Common myeloid progenitor, CD34-positive (primary cell): ENCODE data around the gene GHRH.
A peak's percentile ranks its signal among the peaks of the same experiment; 100 is the strongest.

ENCODE experiments used
- CTCF ChIA-PET: fragments of 350-600 bp; sonication (Branson Sonifier 250); formaldehyde crosslinking; loops from one replicate; lab custom pipeline; 2021; ENCODE audit warnings: antibody characterized with exemption; lab: Charles Lee
- POLR2A ChIA-PET: fragments of 350-600 bp; sonication (Branson Sonifier 250); formaldehyde crosslinking; loops from one replicate; lab custom pipeline; 2021; ENCODE audit warnings: antibody characterized with exemption; lab: Charles Lee
- DNase-seq, 3 donors: peaks; one replicate each; pipeline versions ENCODE4 v3.0.0 to v3.0.0-alpha.2; 2013
- H3K27ac ChIP-seq, 2 experiments: 1 replicate in 1 of 2; 2 replicates in 1 of 2; pipeline ENCODE4 v1.7.0; 2013; ENCODE audit warnings: inconsistent platforms in 2 of 2, low read length in 2 of 2, mild to moderate bottlenecking in 2 of 2, low read depth in 1 of 2, moderate library complexity in 1 of 2; ENCODE audit not compliant: severe bottlenecking in 2 of 2, insufficient read depth in 1 of 2, poor library complexity in 1 of 2
- H3K27me3 ChIP-seq, 5 experiments: replicated peaks in 2 of 5; 1 replicate in 3 of 5; 2 replicates in 2 of 5; pipeline versions ENCODE4 v1.6.1 to v1.7.0; 2013; ENCODE audit warnings: low read length in 4 of 5, mild to moderate bottlenecking in 2 of 5, moderate library complexity in 2 of 5, inconsistent platforms in 1 of 5; ENCODE audit not compliant: insufficient read depth in 5 of 5, control insufficient read depth in 4 of 5
- H3K36me3 ChIP-seq, 4 experiments: 1 replicate in 2 of 4; 2 replicates in 2 of 4; pipeline versions ENCODE4 v1.6.1 to v1.7.0; 2013; ENCODE audit warnings: low read length in 3 of 4, control low read depth in 1 of 4, mild to moderate bottlenecking in 1 of 4; ENCODE audit not compliant: control insufficient read depth in 4 of 4, insufficient read depth in 4 of 4
- H3K4me1 ChIP-seq, 4 experiments: 1 replicate in 3 of 4; 2 replicates in 1 of 4; pipeline versions ENCODE4 v1.6.1 to v1.7.1; 2013; ENCODE audit warnings: low read length in 3 of 4, mild to moderate bottlenecking in 3 of 4, control low read depth in 1 of 4, inconsistent platforms in 1 of 4, moderate library complexity in 1 of 4; ENCODE audit not compliant: control insufficient read depth in 4 of 4, insufficient read depth in 4 of 4; ENCODE audit errors: control extremely low read depth in 1 of 4
- H3K4me3 ChIP-seq, 7 experiments: 1 replicate in 4 of 7; 2 replicates in 3 of 7; pipeline versions ENCODE4 v1.5.1 to v1.7.0; 2013; ENCODE audit warnings: mild to moderate bottlenecking in 7 of 7, low read length in 6 of 7, moderate library complexity in 6 of 7, inconsistent platforms in 2 of 7, low read depth in 2 of 7, control low read depth in 1 of 7; ENCODE audit not compliant: insufficient read depth in 4 of 7, control insufficient read depth in 1 of 7; ENCODE audit errors: extremely low read depth in 1 of 7
- H3K9me3 ChIP-seq, 5 experiments: 1 replicate in 4 of 5; 2 replicates in 1 of 5; pipeline versions ENCODE4 v1.6.1 to v1.7.1; 2013; ENCODE audit warnings: low read length in 4 of 5, mild to moderate bottlenecking in 2 of 5, inconsistent platforms in 1 of 5, low read depth in 1 of 5, moderate library complexity in 1 of 5; ENCODE audit not compliant: control insufficient read depth in 4 of 5, insufficient read depth in 2 of 5; ENCODE audit errors: control extremely low read depth in 1 of 5
- WGBS: methylation state at CpG from one replicate; pipeline ENCODE4 v1.1.5; 2013; ENCODE audit not compliant: insufficient coverage; 5-methylcytosine and 5-hydroxymethylcytosine counted together

GHRH gene

GRCh38 chr20:37293301-37293943 lies 31.8 kb upstream of the GHRH start:
- H3K27me3 ChIP-seq, result no peaks in the 10 kb centered on the region
- H3K36me3 ChIP-seq, result peaks cover 3 to 23% (median 20%) of the 10 kb centered on the region in 4 experiments
- ChIA-PET POLR2A (interaction anchor here (1.6 kb wide), 1 partner anchor 86 kb away, joined by 4 read pairs; no protein-coding TSS in a partner anchor), CTCF (interaction anchor here (1.8 kb wide), 1 partner anchor 16 kb away, joined by 6 read pairs; no protein-coding TSS in a partner anchor)
- H3K27ac ChIP-seq, result no peak overlapping the region
- 100% methylated on average over 7 of the region's 11 CpGs for WGBS
- peaks cover 6 to 49% (median 30%) of the 10 kb centered on the region in 4 experiments for H3K4me1 ChIP-seq
- H3K4me3 ChIP-seq, result no peak overlapping the region
- no peak for DNase-seq
- peaks cover 0 to 5% (median 2%) of the 10 kb centered on the region in 5 experiments for H3K9me3 ChIP-seq

- H3K27ac ChIP-seq, result no peak overlapping the region
- WGBS, result 100% methylated on average over 1 of the region's 6 CpGs
- H3K4me3 ChIP-seq, result no peak overlapping the region
- POLR2A ChIA-PET, result interaction anchor here (0.5 kb wide), 1 partner anchor 237 kb away, joined by 3 read pairs; no protein-coding TSS in a partner anchor
- H3K9me3 ChIP-seq, result peaks cover 0 to 5% (median 2%) of the 10 kb centered on the region in 5 experiments
- peaks cover 6 to 53% (median 27%) of the 10 kb centered on the region in 4 experiments for H3K4me1 ChIP-seq
- CTCF ChIA-PET, result interaction anchor here (1.3 to 1.8 kb wide), 3 partner anchors 11 to 14 kb away, joined by 3 to 6 read pairs (median 3); no protein-coding TSS in a partner anchor
- peaks cover 3 to 20% (median 17%) of the 10 kb centered on the region in 4 experiments for H3K36me3 ChIP-seq
- no peaks in the 10 kb centered on the region for H3K27me3 ChIP-seq
- no peak for DNase-seq
Observed at GRCh38 chr20:37291724-37292126, 30.1 kb upstream of the GHRH start.

GRCh38 chr20:37290158-37290810 lies 28.7 kb upstream of the GHRH start:
- Histone ChIP-seq H3K9me3 (peaks cover 0 to 5% (median 2%) of the 10 kb centered on the region in 5 experiments), H3K36me3 (peaks cover 3 to 20% (median 14%) of the 10 kb centered on the region in 4 experiments), H3K4me1 (peaks cover 2 to 42% (median 19%) of the 10 kb centered on the region in 4 experiments), H3K27me3 (no peaks in the 10 kb centered on the region), H3K27ac (peak overlapping the region; percentile 88 to 96), H3K4me3 (peak overlapping the region; percentile 73 to 95 (median 91))
- CTCF ChIA-PET, result interaction anchor here (0.6 to 6.6 kb wide), 8 partner anchors 14 to 95 kb away, joined by 3 to 39 read pairs (median 4); no protein-coding TSS in a partner anchor
- DNase-seq, result no peak
- POLR2A ChIA-PET, result interaction anchor here (0.7 to 1.4 kb wide), 2 partner anchors 67 to 94 kb away, joined by 4 to 8 read pairs; no protein-coding TSS in a partner anchor
- WGBS, result 100% methylated on average over 1 of the region's 21 CpGs

- Histone ChIP-seq H3K27me3 (no peaks in the 10 kb centered on the region), H3K4me3 (no peak overlapping the region), H3K9me3 (peaks cover 0 to 2% (median 0%) of the 10 kb centered on the region in 5 experiments), H3K4me1 (peaks cover 0 to 24% (median 15%) of the 10 kb centered on the region in 4 experiments), H3K36me3 (peaks cover 3 to 12% (median 8%) of the 10 kb centered on the region in 4 experiments), H3K27ac (no peak overlapping the region)
- 100% methylated on average over 1 of the region's 4 CpGs for WGBS
- CTCF ChIA-PET, result interaction anchor here (1.7 to 6.6 kb wide), 4 partner anchors 12 to 97 kb away, joined by 4 to 39 read pairs (median 8); no protein-coding TSS in a partner anchor
- POLR2A ChIA-PET, result interaction anchor here (1.2 kb wide), 1 partner anchor 9 kb away, joined by 3 read pairs; no protein-coding TSS in a partner anchor
- DNase-seq, result peak in 1 of 3 donors; percentile 31
Observed at GRCh38 chr20:37288091-37288490, 26.5 kb upstream of the GHRH start.

- no peak for DNase-seq
- Histone ChIP-seq H3K4me3 (no peak overlapping the region), H3K27me3 (no peaks in the 10 kb centered on the region), H3K27ac (no peak overlapping the region), H3K36me3 (peaks cover 0 to 1% (median 0%) of the 10 kb centered on the region in 4 experiments), H3K4me1 (peaks cover 0 to 17% (median 13%) of the 10 kb centered on the region in 4 experiments), H3K9me3 (no peaks in the 10 kb centered on the region)
- ChIA-PET CTCF (interaction anchor here (0.8 to 6.6 kb wide), 4 partner anchors 8 to 83 kb away, joined by 3 to 39 read pairs (median 3); no protein-coding TSS in a partner anchor), POLR2A (no interaction called here)
- WGBS, result 95% methylated on average over 10 of the region's 12 CpGs
Observed at GRCh38 chr20:37285664-37286374, 24.2 kb upstream of the GHRH start.

- CTCF ChIA-PET, result interaction anchor here (6.6 kb wide), 1 partner anchor 8 kb away, joined by 39 read pairs; no protein-coding TSS in a partner anchor
- no peaks in the 10 kb centered on the region for H3K9me3 ChIP-seq
- no peaks in the 10 kb centered on the region for H3K27me3 ChIP-seq
- no peak overlapping the region for H3K4me3 ChIP-seq
- no peak overlapping the region for H3K27ac ChIP-seq
- no peak for DNase-seq
- 100% methylated on average over 5 of the region's 6 CpGs for WGBS
- POLR2A ChIA-PET, result no interaction called here
- no peaks in the 10 kb centered on the region for H3K36me3 ChIP-seq
- peaks cover 0 to 9% (median 5%) of the 10 kb centered on the region in 4 experiments for H3K4me1 ChIP-seq
Observed at GRCh38 chr20:37284691-37285161, 23.1 kb upstream of the GHRH start.
